H9 (cell line): ENCODE measurements around the gene SASS6. TPM values are rescaled to one million over a fixed set of nuclear protein-coding genes. Genes with fewer than 3 reads are reported as not detected.

ENCODE experiments used
- DNase-seq: peaks from one replicate; pipeline ENCODE4 v3.0.0-alpha.2; 2017
- H2AFZ ChIP-seq: one replicate; pipeline ENCODE4 v1.6.1; 2013; ENCODE audit warnings: mild to moderate bottlenecking, low read length, control low read depth, moderate library complexity
- H2AK5ac ChIP-seq: 2 replicates; pipeline ENCODE4 v1.6.1; 2013; ENCODE audit warnings: low read length, control low read depth, mixed read lengths; ENCODE audit not compliant: insufficient read length
- H2BK120ac ChIP-seq: one replicate; pipeline ENCODE4 v1.6.1; 2013; ENCODE audit warnings: low read depth, mild to moderate bottlenecking, low read length, control low read depth, inconsistent platforms; ENCODE audit not compliant: poor library complexity, severe bottlenecking
- H2BK12ac ChIP-seq: 2 replicates; pipeline ENCODE4 v1.6.1; 2013; ENCODE audit warnings: low read length, control low read depth, mixed read lengths, low read depth; ENCODE audit not compliant: insufficient read length
- H2BK15ac ChIP-seq: 2 replicates; pipeline ENCODE4 v1.6.1; 2013; ENCODE audit warnings: low read depth, low read length, control low read depth
- H2BK20ac ChIP-seq: one replicate; pipeline ENCODE4 v1.6.1; 2013; ENCODE audit warnings: low read depth, mild to moderate bottlenecking, low read length, control low read depth, inconsistent platforms; ENCODE audit not compliant: poor library complexity, severe bottlenecking
- H2BK5ac ChIP-seq: 2 replicates; pipeline ENCODE4 v1.6.1; 2013; ENCODE audit warnings: low read length, control low read depth, mixed read lengths; ENCODE audit not compliant: insufficient read length
- H3K14ac ChIP-seq: 2 replicates; pipeline ENCODE4 v1.6.1; 2013; ENCODE audit warnings: low read length, control low read depth; ENCODE audit not compliant: insufficient read depth
- H3K18ac ChIP-seq: 2 replicates; pipeline ENCODE4 v1.6.1; 2013; ENCODE audit warnings: low read depth, mild to moderate bottlenecking, mixed read lengths, low read length, control low read depth; ENCODE audit not compliant: insufficient read length
- H3K23ac ChIP-seq: 2 replicates; pipeline ENCODE4 v1.6.1; 2013; ENCODE audit warnings: low read length, control low read depth, mixed read lengths, low read depth; ENCODE audit not compliant: insufficient read length
- H3K23me2 ChIP-seq: 2 replicates; pipeline ENCODE4 v1.6.1; 2013; ENCODE audit warnings: low read depth, mild to moderate bottlenecking, mixed read lengths, low read length, control low read depth; ENCODE audit not compliant: insufficient read length, poor library complexity, severe bottlenecking
- H3K27ac ChIP-seq: 2 replicates; pipeline ENCODE4 v1.5.1; 2013; ENCODE audit warnings: low read length, control low read depth, mixed read lengths, low read depth; ENCODE audit not compliant: insufficient read length
- H3K27me3 ChIP-seq: 2 replicates; pipeline ENCODE4 v1.6.1; 2013; ENCODE audit warnings: low read length, control low read depth, inconsistent platforms; ENCODE audit not compliant: insufficient read depth
- H3K4ac ChIP-seq: 2 replicates; pipeline ENCODE4 v1.6.1; 2013; ENCODE audit warnings: low read depth, mild to moderate bottlenecking, control low read depth, inconsistent platforms, low read length, moderate library complexity
- H3K4me1 ChIP-seq: 2 replicates; pipeline ENCODE4 v1.6.1; 2013; ENCODE audit warnings: low read length, control low read depth, inconsistent platforms; ENCODE audit not compliant: insufficient read depth
- H3K4me2 ChIP-seq: 2 replicates; pipeline ENCODE4 v1.6.1; 2013; ENCODE audit warnings: low read length, control low read depth, mixed read lengths; ENCODE audit not compliant: insufficient read length, insufficient read depth
- H3K56ac ChIP-seq: 2 replicates; pipeline ENCODE4 v1.6.1; 2013; ENCODE audit warnings: low read depth, mild to moderate bottlenecking, mixed read lengths, low read length, control low read depth; ENCODE audit not compliant: insufficient read length
- H3K79me1 ChIP-seq: 2 replicates; pipeline ENCODE4 v1.6.1; 2013; ENCODE audit warnings: low read depth, mild to moderate bottlenecking, moderate library complexity, low read length, control low read depth, inconsistent platforms; ENCODE audit not compliant: insufficient read depth, poor library complexity, severe bottlenecking
- H3K79me2 ChIP-seq: 2 replicates; pipeline ENCODE4 v1.6.1; 2013; ENCODE audit warnings: low read length, control low read depth, inconsistent platforms; ENCODE audit not compliant: insufficient read depth
- H3K9ac ChIP-seq: 2 replicates; pipeline ENCODE4 v1.6.1; 2013; ENCODE audit warnings: low read length, control low read depth, mixed read lengths; ENCODE audit not compliant: insufficient read length; ENCODE audit errors: extremely low read depth
- H3K9me3 ChIP-seq: one replicate; pipeline ENCODE4 v1.6.1; 2013; ENCODE audit warnings: low read depth, low read length, inconsistent platforms; ENCODE audit not compliant: control insufficient read depth
- H3T11ph ChIP-seq: one replicate; pipeline ENCODE4 v1.6.1; 2013; ENCODE audit warnings: mild to moderate bottlenecking, low read length, control low read depth, inconsistent platforms
- H4K20me1 ChIP-seq: one replicate; pipeline ENCODE4 v1.6.1; 2013; ENCODE audit not compliant: control insufficient read depth, insufficient read length, insufficient read depth
- H4K5ac ChIP-seq: 2 replicates; pipeline ENCODE4 v1.6.1; 2013; ENCODE audit warnings: low read depth, mild to moderate bottlenecking, mixed read lengths, low read length, control low read depth; ENCODE audit not compliant: insufficient read length
- H4K8ac ChIP-seq: replicated peaks from 2 replicates; pipeline ENCODE4 v1.6.1; 2013; ENCODE audit warnings: low read length, control low read depth, mixed read lengths, low read depth; ENCODE audit not compliant: insufficient read length
- H4K91ac ChIP-seq: 2 replicates; pipeline ENCODE4 v1.6.1; 2013; ENCODE audit warnings: low read depth, mild to moderate bottlenecking, moderate library complexity, mixed read lengths, low read length, control low read depth; ENCODE audit not compliant: insufficient read length
- H3K27ac Mint-ChIP-seq, 3 experiments: 2 replicates in 2 of 3; 3 replicates in 1 of 3; pipeline ENCODE4 v1.8.0; 2020 to 2021; ENCODE audit warnings: mixed read lengths in 3 of 3, mild to moderate bottlenecking in 1 of 3, moderate library complexity in 1 of 3
- H3K27me3 Mint-ChIP-seq: 2 replicates; pipeline ENCODE4 v1.8.0; 2021; ENCODE audit warnings: low read depth, mild to moderate bottlenecking, moderate library complexity, mixed read lengths
- H3K36me3 Mint-ChIP-seq, 3 experiments: 2 replicates in 2 of 3; 3 replicates in 1 of 3; pipeline ENCODE4 v1.8.0; 2020 to 2021; ENCODE audit warnings: low read depth in 3 of 3, mixed read lengths in 3 of 3; ENCODE audit not compliant: insufficient read depth in 1 of 3
- H3K4me1 Mint-ChIP-seq, 2 experiments: 2 replicates each; pipeline ENCODE4 v1.8.0; 2020; ENCODE audit warnings: mixed read lengths in 2 of 2
- H3K4me3 Mint-ChIP-seq, 2 experiments: 2 replicates in 1 of 2; 3 replicates in 1 of 2; pipeline ENCODE4 v1.8.0; 2020 to 2021; ENCODE audit warnings: mild to moderate bottlenecking in 2 of 2, mixed read lengths in 2 of 2, moderate library complexity in 1 of 2
- H3K9me3 Mint-ChIP-seq, 2 experiments: 2 replicates in 1 of 2; 3 replicates in 1 of 2; pipeline ENCODE4 v1.8.0; 2020; ENCODE audit warnings: mild to moderate bottlenecking in 2 of 2, mixed read lengths in 2 of 2, moderate library complexity in 1 of 2
- total RNA-seq: library from RNA; stranded (reverse); gene quantifications from 2 replicates; pipeline ENCODE4 v1.2.1, GENCODE V29; 2021
- TF ChIP-seq, protein P1 (sequence below): fragments of 200-600 bp; sonication (generic); conservative IDR thresholded peaks from 3 replicates; pipeline ENCODE4 v1.8.0; 2021; ENCODE audit warnings: antibody characterized with exemption, mild to moderate bottlenecking

Gene SASS6
- total RNA-seq, 1 experiment from 2014 or later = 15.2 TPM

DNA sequence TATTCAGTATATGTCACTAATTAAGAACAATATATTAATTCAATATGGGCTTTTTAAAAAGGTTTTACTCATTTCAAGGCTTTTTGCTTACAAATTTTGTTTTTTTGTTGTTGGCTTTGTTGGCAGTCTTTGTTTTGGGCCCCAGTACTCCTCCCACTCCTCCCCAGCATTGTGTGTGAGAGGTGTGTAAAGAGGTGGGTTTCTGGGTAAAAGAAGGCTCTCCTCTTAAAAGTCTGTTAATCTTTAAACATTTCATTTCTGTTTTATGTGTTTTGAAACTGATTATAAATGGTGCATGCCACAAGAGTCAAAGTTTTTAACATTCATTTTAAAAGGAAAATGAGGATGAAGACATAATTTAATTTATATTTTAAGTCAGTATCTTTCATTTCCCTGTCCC lies 79.6 kb downstream of the SASS6 start:
- H4K5ac ChIP-seq = no peak overlapping the region
- no peak overlapping the region for H3K4me2 ChIP-seq
- H2BK15ac ChIP-seq = no peak overlapping the region
- H3K56ac ChIP-seq = no peak overlapping the region
- H3T11ph ChIP-seq = no peak overlapping the region
- H2BK12ac ChIP-seq = no peak overlapping the region
- no peak overlapping the region for H3K27ac ChIP-seq
- H3K18ac ChIP-seq = no peak overlapping the region
- no peak overlapping the region for H2BK5ac ChIP-seq
- H2AFZ ChIP-seq = no peak overlapping the region
- H2AK5ac ChIP-seq = no peak overlapping the region
- Mint-ChIP-seq H3K9me3 (no peaks in the 10 kb centered on the region), H3K27me3 (no peaks in the 10 kb centered on the region), H3K4me1 (peaks cover 16 to 17% of the 10 kb centered on the region in 2 experiments), H3K36me3 (peaks cover 2 to 15% (median 15%) of the 10 kb centered on the region in 3 experiments; a peak in 6 of 7 replicates), H3K4me3 (no peak overlapping the region), H3K27ac (peak overlapping the region in 1 of 3 experiments; percentile 2; a peak in 1 of 7 replicates)
- TF ChIP-seq, protein P1, sequence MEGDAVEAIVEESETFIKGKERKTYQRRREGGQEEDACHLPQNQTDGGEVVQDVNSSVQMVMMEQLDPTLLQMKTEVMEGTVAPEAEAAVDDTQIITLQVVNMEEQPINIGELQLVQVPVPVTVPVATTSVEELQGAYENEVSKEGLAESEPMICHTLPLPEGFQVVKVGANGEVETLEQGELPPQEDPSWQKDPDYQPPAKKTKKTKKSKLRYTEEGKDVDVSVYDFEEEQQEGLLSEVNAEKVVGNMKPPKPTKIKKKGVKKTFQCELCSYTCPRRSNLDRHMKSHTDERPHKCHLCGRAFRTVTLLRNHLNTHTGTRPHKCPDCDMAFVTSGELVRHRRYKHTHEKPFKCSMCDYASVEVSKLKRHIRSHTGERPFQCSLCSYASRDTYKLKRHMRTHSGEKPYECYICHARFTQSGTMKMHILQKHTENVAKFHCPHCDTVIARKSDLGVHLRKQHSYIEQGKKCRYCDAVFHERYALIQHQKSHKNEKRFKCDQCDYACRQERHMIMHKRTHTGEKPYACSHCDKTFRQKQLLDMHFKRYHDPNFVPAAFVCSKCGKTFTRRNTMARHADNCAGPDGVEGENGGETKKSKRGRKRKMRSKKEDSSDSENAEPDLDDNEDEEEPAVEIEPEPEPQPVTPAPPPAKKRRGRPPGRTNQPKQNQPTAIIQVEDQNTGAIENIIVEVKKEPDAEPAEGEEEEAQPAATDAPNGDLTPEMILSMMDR = no peak
- H3K4me1 ChIP-seq = peaks cover 4% of the 10 kb centered on the region; the same call in 1 of the 2 replicates
- H3K9ac ChIP-seq = no peak overlapping the region
- H3K23ac ChIP-seq = no peak overlapping the region
- peaks cover 14% of the 10 kb centered on the region; the same call in 1 of the 2 replicates for H3K79me2 ChIP-seq
- no peak overlapping the region for H3K4ac ChIP-seq
- H4K20me1 ChIP-seq = no peaks in the 10 kb centered on the region
- H4K91ac ChIP-seq = no peak overlapping the region
- H4K8ac ChIP-seq = no peak overlapping the region
- no peak overlapping the region for H2BK120ac ChIP-seq
- no peaks in the 10 kb centered on the region for H3K9me3 ChIP-seq
- H3K27me3 ChIP-seq = no peaks in the 10 kb centered on the region
- DNase-seq = no peak
- no peak overlapping the region for H2BK20ac ChIP-seq
- no peaks in the 10 kb centered on the region for H3K23me2 ChIP-seq
- H3K79me1 ChIP-seq = peaks cover 5% of the 10 kb centered on the region
- H3K14ac ChIP-seq = no peak overlapping the region
